ENCODE results near the gene EGFL6.
"Not testable (repeated sequence)": the region's sequence is repeated elsewhere in the genome, so short reads cannot be mapped to it uniquely, and the experiment has no call there.

The EGFL6 gene

DNA sequence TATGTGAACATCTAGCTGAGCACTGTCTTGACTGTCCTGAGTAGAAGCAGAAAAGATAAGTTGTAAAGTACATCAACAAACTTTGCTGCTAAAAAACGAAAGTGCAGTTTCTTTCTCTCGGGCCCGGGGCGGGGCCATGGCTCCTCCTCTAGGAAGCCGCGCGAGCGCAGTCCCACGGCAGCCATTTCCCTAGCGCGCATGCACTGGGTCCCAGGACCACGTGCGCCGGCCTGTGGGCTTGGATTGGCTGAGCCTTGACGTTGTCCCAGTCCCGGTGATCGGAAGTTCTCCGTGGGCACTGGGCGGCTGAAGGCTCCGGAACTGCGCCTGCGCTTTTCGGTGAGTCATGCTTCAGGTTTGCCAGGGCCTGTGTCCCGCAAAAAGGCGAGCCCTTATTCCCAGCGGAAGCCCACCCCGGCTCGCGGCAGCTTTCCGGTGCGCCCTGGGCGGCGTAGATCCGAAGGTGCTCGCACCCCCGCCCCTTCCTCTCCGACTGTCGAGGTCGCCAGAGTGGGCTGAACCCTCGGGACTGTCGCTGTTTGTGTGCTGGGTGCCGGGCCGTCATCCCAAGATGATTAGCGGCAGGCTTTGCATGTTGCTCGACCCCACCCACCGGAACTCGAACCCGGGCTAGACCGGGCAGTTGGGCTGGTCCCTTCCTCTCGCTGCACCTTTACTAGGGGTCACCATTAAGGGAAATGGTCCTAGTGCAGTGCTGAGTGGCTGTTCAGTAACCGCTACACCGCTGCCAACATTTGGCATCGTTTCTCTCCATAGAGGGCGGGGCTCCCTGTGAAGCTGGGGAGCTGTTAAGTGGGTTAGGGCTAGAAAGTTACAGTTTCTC lies 83.7 kb downstream of the EGFL6 start, which contains the start of gene TCEANC:
TCEANC (plus strand) TSS at position 292 of the 844 bp plus-strand sequence. CDS start 9,368 bp downstream, outside the sequence.
- DNase-seq, result peak; percentile 89
- ATAC-seq, result peak; percentile 97

DNA sequence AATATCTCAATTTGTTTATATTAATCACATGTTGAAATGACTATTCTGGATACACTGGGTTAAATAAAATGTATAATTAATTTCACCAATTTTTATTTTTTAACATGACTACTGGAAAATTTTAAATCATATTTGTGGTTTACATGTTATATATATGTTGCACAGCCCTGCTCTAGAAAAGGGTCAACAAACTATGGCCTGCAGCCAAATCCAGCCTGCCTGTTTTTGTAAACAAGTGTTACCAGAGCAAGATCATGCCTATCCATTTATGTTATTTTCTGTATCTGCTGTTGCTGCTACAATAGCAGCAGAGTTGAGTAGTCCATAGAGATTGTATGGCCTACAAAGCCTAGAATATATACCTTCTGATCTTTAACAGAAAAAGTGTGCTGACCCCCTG lies 84.7 kb downstream of the EGFL6 start:
- ATAC-seq, result no peak
- DNase-seq, result no peak

DNA sequence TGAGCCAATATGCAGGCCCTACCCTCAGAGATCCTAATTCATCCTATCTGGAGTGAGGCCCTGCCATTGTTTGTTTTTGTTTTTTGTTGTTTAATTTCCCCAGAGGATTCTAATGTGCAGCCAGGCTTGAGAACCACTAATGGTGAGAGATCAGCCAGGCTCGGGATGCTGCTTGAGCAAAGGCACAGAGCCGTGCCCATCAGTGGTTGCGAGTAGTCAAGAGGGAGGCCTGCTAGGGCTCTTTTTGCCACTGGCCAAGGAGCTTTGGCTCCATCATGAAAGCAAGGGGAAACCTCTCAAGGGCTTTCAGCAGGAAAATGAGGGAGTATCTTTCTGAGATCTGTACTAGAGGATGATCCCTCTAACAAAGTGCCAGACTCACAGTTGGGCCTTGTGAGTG lies 86.3 kb downstream of the EGFL6 start:
- no peak for DNase-seq
- ATAC-seq, result no peak

DNA sequence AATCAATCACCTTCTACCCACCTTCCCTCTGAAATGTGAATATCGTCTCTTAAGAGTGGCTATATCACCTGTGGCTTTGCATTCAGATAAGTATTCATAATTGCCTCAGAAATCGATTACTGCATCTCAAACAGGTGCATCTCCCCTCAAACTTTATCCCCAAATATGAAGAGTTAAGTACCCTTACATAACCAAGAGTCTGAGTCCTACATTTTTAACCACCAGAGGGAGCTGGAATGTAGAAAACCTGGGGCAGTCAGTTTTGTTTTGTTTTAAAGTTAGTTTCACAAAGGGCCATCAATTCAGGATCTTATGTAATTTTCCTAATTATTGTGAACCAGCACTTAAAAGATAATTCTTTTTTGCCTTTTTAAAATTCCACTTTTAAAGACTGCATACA lies 89.2 kb downstream of the EGFL6 start:
- DNase-seq (no peak), ATAC-seq (no peak)

DNA sequence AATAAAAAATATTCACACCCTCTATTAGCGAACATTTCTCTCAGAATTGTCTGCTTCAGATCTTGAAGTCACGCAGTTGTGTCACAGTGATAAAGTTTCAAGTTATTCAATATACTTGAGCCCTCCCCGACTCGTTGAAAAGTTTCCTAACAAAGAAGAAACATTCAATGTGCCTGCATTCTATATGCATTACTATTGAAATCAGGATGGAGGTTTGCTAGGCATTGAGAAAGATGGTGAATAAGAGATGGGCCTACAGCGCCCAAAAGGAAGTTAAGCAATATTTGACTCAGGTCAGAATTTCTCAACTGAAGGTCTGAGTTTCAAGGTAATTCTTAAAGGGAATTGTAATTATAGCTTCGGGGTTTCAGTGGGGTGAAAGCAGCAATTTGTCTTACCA lies 89.7 kb downstream of the EGFL6 start:
- ATAC-seq, result no peak
- no peak for DNase-seq

DNA sequence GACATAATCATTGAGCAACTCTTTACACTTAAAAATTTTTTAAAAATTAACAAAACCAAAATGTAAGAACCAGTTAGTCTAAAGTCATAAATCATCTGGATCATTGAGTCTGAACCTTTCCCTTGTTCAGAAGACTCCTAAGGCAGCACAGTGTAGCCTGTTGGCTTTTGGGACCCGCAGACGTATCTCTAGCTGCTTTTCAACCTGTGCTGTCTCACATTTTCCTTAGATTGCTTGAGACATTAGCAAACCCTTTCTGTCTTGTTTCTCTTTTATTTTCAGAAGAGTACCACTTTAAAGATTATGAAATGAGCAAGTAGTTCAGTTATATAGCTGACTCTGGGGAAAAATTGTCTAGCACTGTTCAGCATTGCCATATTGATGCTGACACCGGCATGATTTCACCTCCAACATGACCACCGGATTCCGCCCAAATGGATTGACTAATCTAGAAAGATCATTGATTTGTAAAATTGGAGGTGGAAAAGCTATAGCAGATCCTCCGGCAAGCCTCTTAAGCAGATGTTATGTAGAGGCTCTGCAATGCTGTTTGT lies 92.4 kb downstream of the EGFL6 start:
- DNase-seq (no peak), ATAC-seq (peak; percentile 40)

DNA sequence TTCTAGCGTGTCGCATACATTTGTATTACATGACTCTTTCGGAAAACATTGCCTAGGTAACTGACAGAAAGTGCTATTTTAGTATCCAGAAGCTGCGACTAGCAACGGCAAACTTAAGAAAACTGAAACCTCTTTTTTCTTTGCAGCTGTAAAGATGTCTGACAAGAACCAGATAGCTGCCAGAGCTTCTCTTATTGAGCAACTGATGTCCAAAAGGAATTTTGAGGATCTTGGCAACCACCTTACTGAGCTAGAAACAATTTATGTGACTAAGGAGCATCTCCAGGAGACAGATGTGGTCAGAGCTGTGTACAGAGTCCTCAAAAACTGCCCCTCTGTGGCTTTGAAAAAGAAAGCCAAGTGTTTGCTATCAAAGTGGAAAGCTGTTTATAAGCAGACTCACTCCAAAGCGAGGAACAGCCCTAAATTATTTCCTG lies 93.0 kb downstream of the EGFL6 start:
- DNase-seq, result no peak
- ATAC-seq, result no peak

DNA sequence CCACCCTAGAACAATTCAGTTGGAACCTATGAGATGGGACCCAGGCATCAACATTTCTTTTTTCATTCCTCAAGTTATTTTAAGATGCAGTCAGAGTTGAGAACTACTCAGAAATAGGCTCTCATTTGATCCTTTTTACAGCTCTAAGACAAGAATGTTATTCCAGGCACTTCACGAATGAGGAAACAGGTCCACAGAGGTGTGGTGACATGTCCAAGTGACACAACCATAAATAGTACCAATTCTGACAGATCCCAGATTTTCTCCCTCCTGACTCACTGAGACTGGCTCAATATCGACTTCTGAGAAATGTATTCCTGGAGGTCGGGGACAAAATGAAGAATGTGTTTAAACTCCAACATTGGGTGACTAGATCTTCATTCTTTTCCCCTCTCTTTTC lies 94.6 kb downstream of the EGFL6 start:
- DNase-seq (no peak), ATAC-seq (no peak)

DNA sequence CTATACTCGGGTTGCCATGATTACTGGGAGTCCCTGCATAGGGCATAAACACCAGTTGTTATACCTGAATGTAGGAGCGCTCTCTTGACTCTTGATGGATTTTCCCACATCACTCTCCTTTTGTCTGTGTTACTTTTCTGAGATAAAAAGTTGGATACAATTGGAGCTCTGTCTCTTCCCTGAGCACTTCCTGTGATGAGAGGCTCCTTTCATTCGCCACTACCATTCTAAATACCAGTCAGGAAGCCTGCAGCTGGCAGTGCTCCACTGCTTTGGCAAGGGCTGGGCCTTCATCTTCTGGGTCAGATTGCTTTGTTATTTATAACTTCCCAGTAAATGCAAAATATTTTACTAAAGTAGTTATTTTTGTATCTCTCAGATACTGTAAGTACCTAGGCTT lies 97.4 kb downstream of the EGFL6 start:
- no peak for ATAC-seq
- DNase-seq, result no peak

DNA sequence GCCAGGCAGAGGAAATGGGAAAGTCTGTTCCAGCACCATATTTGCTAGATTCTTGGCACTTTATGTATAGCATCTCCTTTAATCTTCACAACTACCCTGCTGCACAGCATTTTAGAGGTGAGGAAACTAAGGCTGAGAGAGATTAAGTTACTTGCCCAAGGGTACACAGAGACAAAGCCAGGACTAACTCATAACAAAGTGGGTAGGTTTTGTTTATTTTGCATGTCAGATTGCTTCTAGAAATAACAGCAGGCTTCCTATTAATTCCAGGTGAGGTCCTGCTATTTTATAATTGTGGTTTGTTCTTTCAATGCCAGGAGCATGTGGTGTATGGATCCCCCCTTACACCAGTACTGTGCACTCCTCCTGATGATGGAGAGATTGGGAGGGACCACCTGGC lies 98.5 kb downstream of the EGFL6 start:
- ATAC-seq, result no peak
- DNase-seq, result no peak

DNA sequence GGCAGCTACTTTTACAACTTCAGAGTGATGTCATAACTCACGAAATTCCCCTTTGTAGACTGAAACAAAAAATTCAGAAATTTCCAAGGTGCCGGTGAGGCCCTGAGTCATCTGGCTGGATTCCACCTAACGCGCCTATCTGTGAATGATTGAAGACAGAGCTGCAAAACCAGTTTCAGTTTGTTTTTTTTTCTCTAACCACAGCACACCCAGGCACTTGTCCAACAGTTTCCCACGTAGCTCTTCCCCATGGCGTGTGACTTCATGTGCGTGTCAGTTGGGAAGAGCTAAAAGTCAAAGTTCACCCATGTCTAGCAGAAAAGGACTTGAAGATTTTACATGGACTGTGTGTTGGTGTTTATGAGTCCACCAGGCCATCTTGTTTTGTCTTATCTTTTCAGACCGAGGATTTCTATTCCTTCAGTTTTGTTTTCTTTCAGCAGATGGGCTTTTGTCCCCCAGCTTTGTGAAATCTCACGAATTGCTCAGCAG lies 99.9 kb downstream of the EGFL6 start:
- ATAC-seq (peak; percentile 92), DNase-seq (peak; percentile 36)

DNA sequence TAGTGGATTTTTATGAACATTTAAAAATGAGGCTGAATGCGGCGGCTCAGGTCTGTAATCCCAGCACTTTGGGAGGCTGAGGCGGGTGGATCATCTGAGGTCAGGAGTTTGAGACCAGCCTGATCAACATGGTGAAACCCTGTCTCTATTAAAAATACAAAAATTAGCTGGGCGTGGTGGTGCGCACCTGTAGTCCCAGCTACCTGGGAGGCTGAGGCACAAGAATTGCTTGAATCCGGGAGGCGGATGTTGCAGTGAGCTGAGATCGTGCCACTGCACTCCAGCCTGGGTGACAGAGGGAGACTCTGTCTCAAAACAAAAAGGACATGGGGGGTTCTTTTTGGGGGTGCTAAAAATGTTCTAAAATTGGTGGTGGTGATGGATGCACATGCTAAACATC lies 100.4 kb downstream of the EGFL6 start:
- DNase-seq, ATAC-seq: not testable (repeated sequence)

DNA sequence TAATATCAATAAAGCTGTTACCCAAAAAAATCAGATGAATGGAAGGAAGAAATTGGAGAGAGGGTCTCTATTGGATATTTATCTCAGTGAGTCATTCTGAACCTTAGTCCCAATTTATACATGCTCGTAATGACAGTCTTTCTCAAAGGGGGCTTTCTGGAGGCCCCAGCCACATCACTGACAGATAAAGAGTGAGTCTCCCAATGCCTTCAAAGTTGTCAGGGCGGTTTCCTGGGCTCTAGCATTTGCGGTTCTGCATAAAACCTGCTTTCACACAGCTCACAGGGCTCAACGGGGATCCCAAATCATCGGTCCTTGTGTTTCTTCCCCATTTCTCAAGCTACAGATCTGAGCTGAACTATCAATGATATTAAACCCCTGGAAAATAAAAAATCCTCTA lies 100.8 kb downstream of the EGFL6 start:
- DNase-seq (no peak), ATAC-seq (no peak)

DNA sequence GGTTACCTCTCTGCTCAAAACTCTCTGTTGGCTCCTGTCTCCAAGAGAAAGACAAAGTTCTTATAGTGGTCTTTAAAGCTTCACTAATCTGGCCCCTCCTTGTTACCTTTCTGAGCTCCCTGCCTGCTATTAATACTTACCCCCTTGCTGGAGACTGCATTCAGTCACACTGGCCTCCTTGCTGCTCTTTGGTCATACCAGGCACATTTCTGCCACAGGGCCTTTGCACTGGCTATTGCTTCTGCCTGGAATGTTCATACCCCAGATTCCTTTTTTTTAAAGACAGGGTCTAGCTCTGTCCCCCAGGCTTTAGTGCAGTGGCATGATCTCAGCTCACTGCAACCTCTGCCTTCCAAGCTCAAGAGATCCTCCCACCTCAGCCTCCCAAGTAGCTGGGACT lies 103.6 kb downstream of the EGFL6 start:
- no peak for DNase-seq
- ATAC-seq, result no peak

DNA sequence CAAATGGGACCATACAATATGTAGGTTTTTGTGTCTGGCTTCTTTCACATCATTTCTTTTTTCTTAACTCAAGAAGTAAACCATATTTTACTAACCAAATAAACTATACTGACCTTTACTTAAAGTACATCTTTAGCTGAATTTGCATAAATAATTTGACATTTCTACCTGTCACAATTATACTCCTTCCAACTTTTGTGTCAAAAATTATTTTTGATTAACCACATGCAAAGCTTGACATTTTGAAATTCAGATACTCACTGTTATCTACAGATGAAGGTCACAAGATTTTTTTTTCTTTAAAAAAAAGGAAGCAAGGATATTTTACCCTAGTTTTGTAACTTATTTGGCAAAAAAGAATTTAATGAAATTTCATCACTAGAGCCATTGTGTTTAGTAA lies 107.5 kb downstream of the EGFL6 start:
- ATAC-seq, result no peak
- DNase-seq, result no peak

DNA sequence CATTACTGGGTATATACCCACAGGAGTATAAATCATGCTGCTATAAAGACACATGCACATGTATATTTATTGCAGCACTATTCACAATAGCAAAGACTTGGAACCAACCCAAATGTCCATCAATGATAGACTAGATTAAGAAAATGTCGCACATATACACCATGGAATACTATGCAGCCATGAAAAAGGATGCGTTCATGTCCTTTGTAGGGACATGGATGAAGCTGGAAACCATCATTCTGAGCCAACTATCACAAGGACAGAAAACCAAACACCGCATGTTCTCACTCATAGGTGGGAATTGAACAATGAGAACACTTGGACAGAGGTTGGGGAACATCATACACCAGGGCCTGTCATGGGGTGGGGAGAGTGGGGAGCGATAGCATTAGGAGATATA lies 110.3 kb downstream of the EGFL6 start:
- not testable (repeated sequence) for ATAC-seq, DNase-seq

DNA sequence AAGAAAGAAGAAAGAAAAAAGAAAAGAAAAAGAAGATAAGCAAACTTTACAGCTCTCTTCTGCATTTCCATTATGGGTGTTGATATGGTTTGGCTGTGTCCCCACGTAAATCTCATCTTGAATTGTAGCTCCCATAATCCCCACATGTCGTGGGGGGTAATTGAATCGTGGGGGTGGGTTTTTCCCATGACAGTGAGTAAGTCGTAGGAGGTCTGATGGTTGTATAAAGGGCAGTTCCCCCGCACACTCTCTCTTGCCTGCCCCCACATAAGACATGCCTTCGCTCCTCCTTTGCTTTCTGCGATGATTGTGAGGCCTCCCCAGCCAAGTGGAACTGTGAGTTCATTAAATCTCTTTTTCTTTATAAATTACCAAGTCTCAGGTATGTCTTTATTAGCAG lies 112.2 kb downstream of the EGFL6 start:
- DNase-seq (no peak), ATAC-seq (no peak)

Data from stimulated activated naive CD8-positive, alpha-beta T cell treated with anti-CD3 and anti-CD28 coated beads, Interleukin-15, Interleukin-2, amounts not matched to agents 100 U/mL and 50 U/mL, for 24 hours (primary cell).